ENCODE results near the gene GLB1L2.

- TF ChIP-seq SP140L (CRISPR knock-in tag; IDR thresholded peaks at IDR 0.05; ENCODE audit: borderline replicate concordance): no peak
- TF ChIP-seq, protein P1, sequence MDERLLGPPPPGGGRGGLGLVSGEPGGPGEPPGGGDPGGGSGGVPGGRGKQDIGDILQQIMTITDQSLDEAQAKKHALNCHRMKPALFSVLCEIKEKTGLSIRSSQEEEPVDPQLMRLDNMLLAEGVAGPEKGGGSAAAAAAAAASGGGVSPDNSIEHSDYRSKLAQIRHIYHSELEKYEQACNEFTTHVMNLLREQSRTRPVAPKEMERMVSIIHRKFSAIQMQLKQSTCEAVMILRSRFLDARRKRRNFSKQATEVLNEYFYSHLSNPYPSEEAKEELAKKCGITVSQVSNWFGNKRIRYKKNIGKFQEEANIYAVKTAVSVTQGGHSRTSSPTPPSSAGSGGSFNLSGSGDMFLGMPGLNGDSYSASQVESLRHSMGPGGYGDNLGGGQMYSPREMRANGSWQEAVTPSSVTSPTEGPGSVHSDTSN (CRISPR knock-in tag; IDR thresholded peaks at IDR 0.05): no peak
- no peak for TF ChIP-seq CHD4 (IDR thresholded peaks at IDR 0.05; ENCODE audit: borderline replicate concordance, low read length)
- no peak for TF ChIP-seq RAD21 (CRISPR knock-in tag; IDR thresholded peaks at IDR 0.05)
- no peak for TF ChIP-seq ZBTB1 (CRISPR knock-in tag; IDR thresholded peaks at IDR 0.05; ENCODE audit: borderline replicate concordance)
- no peak for TF ChIP-seq CEBPB (IDR thresholded peaks at IDR 0.05; ENCODE audit: borderline replicate concordance, low read depth, low read length)
- no peak for TF ChIP-seq ETS1 (CRISPR knock-in tag; IDR thresholded peaks at IDR 0.05)
- TF ChIP-seq SMAD3 (CRISPR knock-in tag; IDR thresholded peaks at IDR 0.05): no peak
- TF ChIP-seq SMARCE1 (IDR thresholded peaks at IDR 0.05; ENCODE audit: borderline replicate concordance): no peak
- TF ChIP-seq CREM (IDR thresholded peaks at IDR 0.05): no peak
- no peak for TF ChIP-seq CREM (CRISPR knock-in tag; IDR thresholded peaks at IDR 0.05)
Measured at GRCh38 chr11:134367781-134368180, 36.0 kb downstream of the GLB1L2 start.
